GM23338 (cell line): Measurements from ENCODE around the gene ZBTB1. TPM values are rescaled to one million over a fixed set of nuclear protein-coding genes. Genes with fewer than 3 reads are reported as not detected.

Experiments
- ATAC-seq: fragments of 200-7000 bp; cut with Tn5 transposase; 3 replicates; pipeline ENCODE4 v1.9.1; 2020
- DNase-seq: peaks from one replicate; pipeline ENCODE4 v3.0.0-alpha.2; 2015; ENCODE audit warnings: low spot score
- H2AFZ ChIP-seq: fragments of 200-600 bp; sonication (generic); 2 replicates; pipeline ENCODE4 v1.8.0; 2016; ENCODE audit warnings: antibody characterized with exemption, mild to moderate bottlenecking, moderate library complexity
- H3F3A ChIP-seq: fragments of 200-600 bp; sonication (generic); replicated peaks from 2 replicates; pipeline ENCODE4 v1.8.0; 2017; ENCODE audit warnings: antibody characterized with exemption, mixed run types, low read depth
- H3K27ac ChIP-seq: fragments of 200-600 bp; sonication (generic); 2 replicates; pipeline ENCODE4 v1.6.1; 2016; ENCODE audit warnings: low read depth
- H3K27me3 ChIP-seq: fragments of 200-600 bp; sonication (generic); 2 replicates; pipeline ENCODE4 v1.8.0; 2016; ENCODE audit warnings: mild to moderate bottlenecking, mixed run types, moderate library complexity; ENCODE audit not compliant: insufficient read depth
- H3K36me3 ChIP-seq: fragments of 200-600 bp; sonication (generic); 2 replicates; pipeline ENCODE4 v1.8.0; 2016; ENCODE audit warnings: mild to moderate bottlenecking; ENCODE audit not compliant: insufficient read depth
- H3K4me1 ChIP-seq: fragments of 200-600 bp; sonication (generic); 2 replicates; pipeline ENCODE4 v1.8.0; 2016; ENCODE audit warnings: mild to moderate bottlenecking, moderate library complexity; ENCODE audit not compliant: insufficient read depth
- H3K4me2 ChIP-seq: fragments of 200-600 bp; sonication (generic); 2 replicates; pipeline ENCODE4 v1.7.1; 2017; ENCODE audit warnings: mixed run types
- H3K4me3 ChIP-seq: fragments of 200-600 bp; sonication (generic); 2 replicates; pipeline ENCODE4 v1.6.1; 2016; ENCODE audit warnings: mixed run types
- H3K79me2 ChIP-seq: fragments of 200-600 bp; sonication (generic); replicated peaks from 2 replicates; pipeline ENCODE4 v1.8.0; 2017; ENCODE audit warnings: mild to moderate bottlenecking; ENCODE audit not compliant: insufficient read depth
- H3K9me2 ChIP-seq: fragments of 200-600 bp; sonication (generic); 2 replicates; pipeline ENCODE4 v1.8.0; 2017; ENCODE audit not compliant: insufficient read depth
- H4K20me1 ChIP-seq: fragments of 200-600 bp; sonication (generic); replicated peaks from 2 replicates; pipeline ENCODE4 v1.8.0; 2017; ENCODE audit warnings: mild to moderate bottlenecking; ENCODE audit not compliant: insufficient read depth
- H3K27ac Mint-ChIP-seq: 2 replicates; pipeline ENCODE4 v1.8.0; 2020; ENCODE audit warnings: inconsistent platforms, mild to moderate bottlenecking, moderate library complexity, mixed read lengths
- H3K27me3 Mint-ChIP-seq: 3 replicates; pipeline ENCODE4 v1.8.0; 2022; ENCODE audit warnings: low read depth, mild to moderate bottlenecking, moderate library complexity, mixed read lengths, inconsistent platforms; ENCODE audit not compliant: insufficient read depth, poor library complexity
- H3K36me3 Mint-ChIP-seq: 3 replicates; pipeline ENCODE4 v1.8.0; 2021; ENCODE audit warnings: low read depth, mild to moderate bottlenecking, inconsistent platforms, moderate library complexity, mixed read lengths
- H3K4me1 Mint-ChIP-seq: 3 replicates; pipeline ENCODE4 v1.8.0; 2020; ENCODE audit warnings: mild to moderate bottlenecking, inconsistent platforms, mixed read lengths
- H3K4me3 Mint-ChIP-seq: 3 replicates; pipeline ENCODE4 v1.8.0; 2021; ENCODE audit warnings: moderate library complexity, mild to moderate bottlenecking, inconsistent platforms, mixed read lengths
- H3K9me3 Mint-ChIP-seq: 3 replicates; pipeline ENCODE4 v1.8.0; 2020; ENCODE audit warnings: moderate library complexity, mild to moderate bottlenecking, inconsistent platforms, mixed read lengths
- CTCF ChIP-seq, 2 experiments: fragments of 200-600 bp in 1 of 2; sonication (generic) in 1 of 2; conservative IDR thresholded peaks; 2 replicates each; pipeline versions ENCODE4 v1.5.1 to v1.6.1; 2016 to 2017; ENCODE audit warnings: antibody characterized with exemption in 2 of 2, low read depth in 2 of 2, mild to moderate bottlenecking in 2 of 2, moderate library complexity in 1 of 2
- ETS1 ChIP-seq: IDR thresholded peaks from 2 replicates; pipeline ENCODE4 v1.6.1; 2016; ENCODE audit warnings: antibody characterized with exemption
- EZH2 ChIP-seq: fragments of 200-600 bp; sonication (generic); IDR thresholded peaks from one replicate; pipeline ENCODE4 v1.8.0; 2017; ENCODE audit warnings: antibody characterized with exemption, mild to moderate bottlenecking, low read depth; ENCODE audit not compliant: unreplicated experiment
- POLR2AphosphoS5 ChIP-seq: IDR thresholded peaks from 2 replicates; pipeline ENCODE4 v1.6.1; 2016; ENCODE audit warnings: antibody characterized with exemption, low read depth
- ZNF462 ChIP-seq: fragments of 250-450 bp; sonication (Bioruptor Pico); IDR thresholded peaks from 2 replicates; pipeline ENCODE4 v1.5.0; 2020; ENCODE audit warnings: mild to moderate bottlenecking, moderate library complexity
- polyA plus RNA-seq: library from polyadenylated mRNA; unstranded; fragments of >200 nt; fragmentation: Nextera tagmentation; extraction: Ambion mirVana; gene quantifications from 2 replicates; pipeline ENCODE4 v1.2.1, GENCODE V29; 2016
- total RNA-seq: library from RNA; depleted of rRNA; stranded (reverse); fragments of >200 nt; shearing (Covaris generic); gene quantifications from 2 replicates; pipeline ENCODE4 v1.2.3, GENCODE V29; 2014

ZBTB1 gene
- total and polyA plus RNA-seq, 2 experiments from 2014 or later, result 11.2 to 33.0 TPM

GRCh38 chr14:64549016-64549415 lies 44.4 kb downstream of the ZBTB1 start (continued):
- TF ChIP-seq ZNF462 (CRISPR knock-in tag) (no peak), ETS1 (no peak)

GRCh38 chr14:64549791-64550620 lies 45.4 kb downstream of the ZBTB1 start, which contains the start of gene PPP1R36:
TSS of gene PPP1R36 (plus strand) at chr14:64549961. CDS start at chr14:64549998, 37 bp downstream.
- Mint-ChIP-seq H3K36me3 (no peaks in the 10 kb centered on the region), H3K4me1 (peaks cover 22% of the 10 kb centered on the region), H3K9me3 (no peaks in the 10 kb centered on the region), H3K27me3 (peaks cover 10% of the 10 kb centered on the region), H3K27ac (no peak within 1 kb of the TSS; the same call in 1 of the 2 replicates), H3K4me3 (peak within 1 kb of the TSS; percentile 64)
- ATAC-seq, result peak; percentile 92
- peak within 1 kb of the TSS; percentile 87 for H3K4me2 ChIP-seq
- peak; percentile 84 for DNase-seq
- no peaks in the 10 kb centered on the region for H3F3A ChIP-seq
- H3K27me3 ChIP-seq, result peaks cover 11% of the 10 kb centered on the region
- peak in 1 of 2 experiments; percentile 12; a peak in 1 of 4 replicates for TF ChIP-seq CTCF (conservative IDR thresholded peaks at IDR 0.05; ENCODE audit: low read depth in 2 of 2)
- TF ChIP-seq EZH2, result no peak
- TF ChIP-seq POLR2AphosphoS5, result peak; percentile 46; the same call in 1 of the 2 replicates
- peaks cover 16% of the 10 kb centered on the region for H3K79me2 ChIP-seq
- H3K27ac ChIP-seq, result no peak within 1 kb of the TSS
- no peaks in the 10 kb centered on the region for H4K20me1 ChIP-seq
- H3K36me3 ChIP-seq, result no peaks in the 10 kb centered on the region
- H3K4me3 ChIP-seq, result peak within 1 kb of the TSS; percentile 61
- no peaks in the 10 kb centered on the region for H3K9me2 ChIP-seq
- H3K4me1 ChIP-seq, result peaks cover 17% of the 10 kb centered on the region
- peak within 1 kb of the TSS; percentile 78; the same call in 1 of the 2 replicates for H2AFZ ChIP-seq
